ENCODE measurements around the gene IL17RD.

The IL17RD gene

GRCh38 chr3:57064001-57064400 lies 101.2 kb downstream of the IL17RD start:
- no peak for DNase-seq

- DNase-seq = no peak
These were observed 102.1 kb downstream of the IL17RD start for GRCh38 chr3:57063032-57063431.

- DNase-seq = no peak
These were observed 103.0 kb downstream of the IL17RD start for GRCh38 chr3:57062101-57062631.

GRCh38 chr3:57061556-57061955 lies 103.6 kb downstream of the IL17RD start:
- DNase-seq = no peak

- no peak for DNase-seq
These were observed 104.9 kb downstream of the IL17RD start, which contains the start of gene SPATA12 for GRCh38 chr3:57060089-57060821. Gene SPATA12 (plus strand): TSS chr3:57060664. CDS start chr3:57073695, 13,031 bp downstream.

GRCh38 chr3:57059411-57059810 lies 105.7 kb downstream of the IL17RD start:
- DNase-seq = no peak

GRCh38 chr3:57057351-57057750 lies 107.8 kb downstream of the IL17RD start:
- DNase-seq = peak in 1 of 5 experiments; percentile 16

- DNase-seq = no peak
These were observed 112.0 kb downstream of the IL17RD start for GRCh38 chr3:57053122-57053521.

- no peak for DNase-seq
These were observed 112.5 kb downstream of the IL17RD start for GRCh38 chr3:57052662-57053061.

GRCh38 chr3:57048728-57049127 lies 116.4 kb downstream of the IL17RD start:
- DNase-seq = no peak

- no peak for DNase-seq
These were observed 117.0 kb downstream of the IL17RD start for GRCh38 chr3:57048052-57048671.

GRCh38 chr3:57046101-57046765 lies 118.9 kb downstream of the IL17RD start:
- no peak for DNase-seq

- DNase-seq = no peak
These were observed 121.6 kb downstream of the IL17RD start for GRCh38 chr3:57043518-57043917.

GRCh38 chr3:57041674-57042073 lies 123.5 kb downstream of the IL17RD start:
- no peak for DNase-seq
